H9 (cell line): ENCODE data around the gene MMP14. TPM values are rescaled to one million over a fixed set of nuclear protein-coding genes. Genes with fewer than 3 reads are reported as not detected.

Experiments
- DNase-seq: peaks from one replicate; pipeline ENCODE4 v3.0.0-alpha.2; 2017
- H2AFZ ChIP-seq: one replicate; pipeline ENCODE4 v1.6.1; 2013; ENCODE audit warnings: mild to moderate bottlenecking, low read length, control low read depth, moderate library complexity
- H2AK5ac ChIP-seq: 2 replicates; pipeline ENCODE4 v1.6.1; 2013; ENCODE audit warnings: low read length, control low read depth, mixed read lengths; ENCODE audit not compliant: insufficient read length
- H2BK120ac ChIP-seq: one replicate; pipeline ENCODE4 v1.6.1; 2013; ENCODE audit warnings: low read depth, mild to moderate bottlenecking, low read length, control low read depth, inconsistent platforms; ENCODE audit not compliant: poor library complexity, severe bottlenecking
- H2BK12ac ChIP-seq: 2 replicates; pipeline ENCODE4 v1.6.1; 2013; ENCODE audit warnings: low read length, control low read depth, mixed read lengths, low read depth; ENCODE audit not compliant: insufficient read length
- H2BK15ac ChIP-seq: 2 replicates; pipeline ENCODE4 v1.6.1; 2013; ENCODE audit warnings: low read depth, low read length, control low read depth
- H2BK20ac ChIP-seq: one replicate; pipeline ENCODE4 v1.6.1; 2013; ENCODE audit warnings: low read depth, mild to moderate bottlenecking, low read length, control low read depth, inconsistent platforms; ENCODE audit not compliant: poor library complexity, severe bottlenecking
- H2BK5ac ChIP-seq: 2 replicates; pipeline ENCODE4 v1.6.1; 2013; ENCODE audit warnings: low read length, control low read depth, mixed read lengths; ENCODE audit not compliant: insufficient read length
- H3K14ac ChIP-seq: 2 replicates; pipeline ENCODE4 v1.6.1; 2013; ENCODE audit warnings: low read length, control low read depth; ENCODE audit not compliant: insufficient read depth
- H3K18ac ChIP-seq: 2 replicates; pipeline ENCODE4 v1.6.1; 2013; ENCODE audit warnings: low read depth, mild to moderate bottlenecking, mixed read lengths, low read length, control low read depth; ENCODE audit not compliant: insufficient read length
- H3K23ac ChIP-seq: 2 replicates; pipeline ENCODE4 v1.6.1; 2013; ENCODE audit warnings: low read length, control low read depth, mixed read lengths, low read depth; ENCODE audit not compliant: insufficient read length
- H3K23me2 ChIP-seq: 2 replicates; pipeline ENCODE4 v1.6.1; 2013; ENCODE audit warnings: low read depth, mild to moderate bottlenecking, mixed read lengths, low read length, control low read depth; ENCODE audit not compliant: insufficient read length, poor library complexity, severe bottlenecking
- H3K27ac ChIP-seq: 2 replicates; pipeline ENCODE4 v1.5.1; 2013; ENCODE audit warnings: low read length, control low read depth, mixed read lengths, low read depth; ENCODE audit not compliant: insufficient read length
- H3K27me3 ChIP-seq: 2 replicates; pipeline ENCODE4 v1.6.1; 2013; ENCODE audit warnings: low read length, control low read depth, inconsistent platforms; ENCODE audit not compliant: insufficient read depth
- H3K4ac ChIP-seq: 2 replicates; pipeline ENCODE4 v1.6.1; 2013; ENCODE audit warnings: low read depth, mild to moderate bottlenecking, control low read depth, inconsistent platforms, low read length, moderate library complexity
- H3K4me1 ChIP-seq: 2 replicates; pipeline ENCODE4 v1.6.1; 2013; ENCODE audit warnings: low read length, control low read depth, inconsistent platforms; ENCODE audit not compliant: insufficient read depth
- H3K4me2 ChIP-seq: 2 replicates; pipeline ENCODE4 v1.6.1; 2013; ENCODE audit warnings: low read length, control low read depth, mixed read lengths; ENCODE audit not compliant: insufficient read length, insufficient read depth
- H3K56ac ChIP-seq: 2 replicates; pipeline ENCODE4 v1.6.1; 2013; ENCODE audit warnings: low read depth, mild to moderate bottlenecking, mixed read lengths, low read length, control low read depth; ENCODE audit not compliant: insufficient read length
- H3K79me1 ChIP-seq: 2 replicates; pipeline ENCODE4 v1.6.1; 2013; ENCODE audit warnings: low read depth, mild to moderate bottlenecking, moderate library complexity, low read length, control low read depth, inconsistent platforms; ENCODE audit not compliant: insufficient read depth, poor library complexity, severe bottlenecking
- H3K79me2 ChIP-seq: 2 replicates; pipeline ENCODE4 v1.6.1; 2013; ENCODE audit warnings: low read length, control low read depth, inconsistent platforms; ENCODE audit not compliant: insufficient read depth
- H3K9ac ChIP-seq: 2 replicates; pipeline ENCODE4 v1.6.1; 2013; ENCODE audit warnings: low read length, control low read depth, mixed read lengths; ENCODE audit not compliant: insufficient read length; ENCODE audit errors: extremely low read depth
- H3K9me3 ChIP-seq: one replicate; pipeline ENCODE4 v1.6.1; 2013; ENCODE audit warnings: low read depth, low read length, inconsistent platforms; ENCODE audit not compliant: control insufficient read depth
- H3T11ph ChIP-seq: one replicate; pipeline ENCODE4 v1.6.1; 2013; ENCODE audit warnings: mild to moderate bottlenecking, low read length, control low read depth, inconsistent platforms
- H4K20me1 ChIP-seq: one replicate; pipeline ENCODE4 v1.6.1; 2013; ENCODE audit not compliant: control insufficient read depth, insufficient read length, insufficient read depth
- H4K5ac ChIP-seq: 2 replicates; pipeline ENCODE4 v1.6.1; 2013; ENCODE audit warnings: low read depth, mild to moderate bottlenecking, mixed read lengths, low read length, control low read depth; ENCODE audit not compliant: insufficient read length
- H4K8ac ChIP-seq: replicated peaks from 2 replicates; pipeline ENCODE4 v1.6.1; 2013; ENCODE audit warnings: low read length, control low read depth, mixed read lengths, low read depth; ENCODE audit not compliant: insufficient read length
- H4K91ac ChIP-seq: 2 replicates; pipeline ENCODE4 v1.6.1; 2013; ENCODE audit warnings: low read depth, mild to moderate bottlenecking, moderate library complexity, mixed read lengths, low read length, control low read depth; ENCODE audit not compliant: insufficient read length
- H3K27ac Mint-ChIP-seq, 3 experiments: 2 replicates in 2 of 3; 3 replicates in 1 of 3; pipeline ENCODE4 v1.8.0; 2020 to 2021; ENCODE audit warnings: mixed read lengths in 3 of 3, mild to moderate bottlenecking in 1 of 3, moderate library complexity in 1 of 3
- H3K27me3 Mint-ChIP-seq: 2 replicates; pipeline ENCODE4 v1.8.0; 2021; ENCODE audit warnings: low read depth, mild to moderate bottlenecking, moderate library complexity, mixed read lengths
- H3K36me3 Mint-ChIP-seq, 3 experiments: 2 replicates in 2 of 3; 3 replicates in 1 of 3; pipeline ENCODE4 v1.8.0; 2020 to 2021; ENCODE audit warnings: low read depth in 3 of 3, mixed read lengths in 3 of 3; ENCODE audit not compliant: insufficient read depth in 1 of 3
- H3K4me1 Mint-ChIP-seq, 2 experiments: 2 replicates each; pipeline ENCODE4 v1.8.0; 2020; ENCODE audit warnings: mixed read lengths in 2 of 2
- H3K4me3 Mint-ChIP-seq, 2 experiments: 2 replicates in 1 of 2; 3 replicates in 1 of 2; pipeline ENCODE4 v1.8.0; 2020 to 2021; ENCODE audit warnings: mild to moderate bottlenecking in 2 of 2, mixed read lengths in 2 of 2, moderate library complexity in 1 of 2
- H3K9me3 Mint-ChIP-seq, 2 experiments: 2 replicates in 1 of 2; 3 replicates in 1 of 2; pipeline ENCODE4 v1.8.0; 2020; ENCODE audit warnings: mild to moderate bottlenecking in 2 of 2, mixed read lengths in 2 of 2, moderate library complexity in 1 of 2
- CTCF ChIP-seq: fragments of 200-600 bp; sonication (generic); conservative IDR thresholded peaks from 3 replicates; pipeline ENCODE4 v1.8.0; 2021; ENCODE audit warnings: antibody characterized with exemption, mild to moderate bottlenecking
- WGBS: extraction: QIAGEN DNeasy Blood & Tissue Kit; methylation state at CpG from one replicate; pipeline ENCODE4 v1.1.7; 2013; ENCODE audit warnings: missing lambda C conversion rate, low lambda C conversion rate, mixed read lengths; ENCODE audit not compliant: insufficient read length; ENCODE audit errors: extremely low coverage; 5-methylcytosine and 5-hydroxymethylcytosine counted together
- total RNA-seq: library from RNA; stranded (reverse); gene quantifications from 2 replicates; pipeline ENCODE4 v1.2.1, GENCODE V29; 2021

Gene MMP14
- total RNA-seq, 1 experiment from 2014 or later: 56.5 TPM

GRCh38 chr14:22811722-22812121 is 24.7 kb upstream of the MMP14 start:
- no peaks in the 10 kb centered on the region for H3K9me3 Mint-ChIP-seq
- Histone ChIP-seq H4K5ac (no peak overlapping the region), H3K4me2 (no peak overlapping the region), H3K9ac (no peak overlapping the region), H3K79me2 (no peaks in the 10 kb centered on the region), H3K18ac (no peak overlapping the region), H3K56ac (no peak overlapping the region), H3K27me3 (no peaks in the 10 kb centered on the region), H2BK5ac (no peak overlapping the region), H2BK20ac (no peak overlapping the region), H2BK15ac (no peak overlapping the region), H3K4me1 (peaks cover 11% of the 10 kb centered on the region; the same call in 1 of the 2 replicates), H2BK12ac (no peak overlapping the region), H3K23ac (no peak overlapping the region), H3T11ph (no peak overlapping the region), H4K20me1 (no peaks in the 10 kb centered on the region), H2BK120ac (no peak overlapping the region), H3K23me2 (no peaks in the 10 kb centered on the region), H3K9me3 (no peaks in the 10 kb centered on the region), H4K91ac (no peak overlapping the region), H3K14ac (no peak overlapping the region), H3K79me1 (no peaks in the 10 kb centered on the region), H2AK5ac (no peak overlapping the region), H4K8ac (no peak overlapping the region), H3K27ac (no peak overlapping the region), H2AFZ (no peak overlapping the region), H3K4ac (no peak overlapping the region)
- H3K4me1 Mint-ChIP-seq: peaks cover 27 to 34% of the 10 kb centered on the region in 2 experiments
- TF ChIP-seq CTCF: no peak
- WGBS: no CpG with 5 or more reads among the region's 2 CpGs
- H3K27me3 Mint-ChIP-seq: no peaks in the 10 kb centered on the region
- no peak overlapping the region for H3K4me3 Mint-ChIP-seq
- no peaks in the 10 kb centered on the region for H3K36me3 Mint-ChIP-seq
- no peak overlapping the region for H3K27ac Mint-ChIP-seq
- no peak for DNase-seq
